Measurements from ENCODE around the gene CTSD.

Gene CTSD

DNA sequence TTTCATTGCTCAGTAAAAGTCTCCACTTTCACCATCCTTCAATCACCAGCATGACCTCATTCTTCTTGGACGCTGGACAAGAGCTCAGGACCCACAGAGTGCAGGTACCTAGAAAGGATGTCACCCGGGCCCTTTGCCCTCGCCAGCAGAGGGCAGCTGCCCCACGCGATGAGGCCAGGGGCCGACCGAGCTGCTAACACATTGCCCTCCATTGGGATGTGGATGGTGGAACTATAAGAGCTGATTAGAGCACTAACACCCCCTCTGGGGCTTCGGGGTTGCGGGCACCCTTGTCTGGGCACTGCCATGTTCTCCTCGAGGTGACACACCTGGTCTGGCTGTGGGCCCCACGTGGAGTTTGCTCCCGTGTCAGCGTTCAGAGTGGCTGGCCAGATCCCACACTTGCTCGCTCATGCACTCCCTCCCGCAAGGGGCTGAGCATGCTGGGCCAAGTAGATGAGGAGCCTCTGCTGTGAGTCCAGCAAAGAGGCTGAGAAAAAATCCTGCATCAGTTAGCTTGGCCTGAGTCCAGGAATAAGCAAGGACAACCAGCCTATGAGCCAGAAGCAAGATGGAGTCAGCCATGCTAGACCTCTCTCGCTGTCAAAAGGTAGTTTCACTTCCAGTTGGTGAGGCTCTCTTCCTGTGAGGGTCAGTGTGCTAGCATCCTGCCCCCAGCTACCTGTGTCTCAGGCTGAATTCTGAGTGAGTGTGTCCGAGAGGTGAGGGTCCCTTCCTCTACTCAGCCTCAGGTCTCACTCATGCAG lies 56.9 kb downstream of the CTSD start:
- no peak overlapping the region for H3K4me3 ChIP-seq (ENCODE audit: low read length)
- H3K27me3 ChIP-seq (ENCODE audit: control insufficient read depth, insufficient read depth, low read length) = peaks cover 7% of the 10 kb centered on the region
- no peak overlapping the region for H3K9ac ChIP-seq (ENCODE audit: low read length)
- no peak overlapping the region for H3K27ac ChIP-seq (ENCODE audit: low read depth, low read length)
- no peaks in the 10 kb centered on the region for H3K36me3 ChIP-seq (ENCODE audit: control insufficient read depth, insufficient read depth, low read length)
- no peaks in the 10 kb centered on the region for H3K4me1 ChIP-seq (ENCODE audit: control insufficient read depth, insufficient read depth, low read length)

DNA sequence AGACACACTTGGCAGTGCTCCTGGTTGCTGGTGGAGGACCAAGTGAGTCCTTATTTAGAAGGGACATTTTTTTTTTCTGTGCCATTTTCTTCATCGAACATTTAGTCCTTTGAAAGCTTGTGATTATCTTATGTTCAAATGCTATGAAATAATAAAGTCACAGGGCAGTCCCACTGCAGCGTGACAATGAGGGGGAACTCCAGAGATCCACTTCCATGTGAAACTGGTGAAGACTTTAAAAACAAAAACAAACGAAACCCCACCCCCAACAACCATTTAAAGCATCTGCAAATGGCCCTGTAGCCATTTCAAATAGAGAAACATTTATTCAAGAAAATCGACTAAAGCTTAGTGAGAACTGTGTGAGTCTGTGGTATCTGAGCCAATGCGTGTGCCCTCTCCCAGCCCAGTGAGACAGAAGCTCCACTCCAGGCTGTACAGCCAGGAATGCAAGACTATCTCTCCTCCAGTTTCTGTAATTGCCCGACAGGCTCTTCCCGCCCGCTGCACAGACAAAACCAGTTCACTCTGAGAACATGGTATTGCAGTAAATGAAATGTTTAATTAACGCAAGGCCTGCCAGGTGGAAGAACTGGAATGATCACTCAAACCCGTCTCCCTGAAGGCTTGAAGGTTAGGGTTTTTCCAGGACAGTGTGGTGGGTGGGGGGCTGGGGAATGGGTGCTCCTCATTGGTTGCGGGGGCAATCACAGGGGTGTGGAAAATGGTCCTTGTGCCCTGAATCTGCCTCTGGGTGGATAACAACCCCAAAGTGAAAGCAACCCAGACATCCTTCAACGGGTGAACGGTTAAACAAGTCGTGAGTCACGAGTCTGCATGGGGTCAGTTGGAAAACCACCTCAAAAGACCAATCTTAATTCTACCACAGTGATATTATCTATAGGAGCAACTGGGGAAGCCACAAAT lies 58.3 kb downstream of the CTSD start:
- Histone ChIP-seq H3K4me1 (ENCODE audit: control insufficient read depth, insufficient read depth, low read length) (no peaks in the 10 kb centered on the region), H3K27ac (ENCODE audit: low read depth, low read length) (no peak overlapping the region), H3K36me3 (ENCODE audit: control insufficient read depth, insufficient read depth, low read length) (no peaks in the 10 kb centered on the region), H3K27me3 (ENCODE audit: control insufficient read depth, insufficient read depth, low read length) (peaks cover 7% of the 10 kb centered on the region), H3K9ac (ENCODE audit: low read length) (no peak overlapping the region), H3K4me3 (ENCODE audit: low read length) (no peak overlapping the region)

DNA sequence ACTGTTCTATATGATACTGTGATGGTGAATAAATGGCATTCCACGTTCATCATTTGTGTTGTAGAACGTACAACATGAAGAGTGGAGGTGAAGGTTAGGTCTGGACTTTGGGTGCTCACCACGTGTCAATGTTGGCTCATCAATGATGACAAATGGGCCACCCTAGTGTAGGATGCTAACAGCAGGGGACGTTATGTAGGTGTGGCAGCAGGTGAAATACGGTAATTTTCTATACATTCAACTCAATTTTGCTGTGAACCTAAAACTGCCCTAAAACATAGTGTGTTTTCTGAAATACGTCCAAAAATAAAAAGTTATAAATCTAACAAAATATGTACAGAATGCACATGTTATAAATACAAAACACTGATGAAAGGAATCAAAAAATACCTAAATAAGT lies 60.6 kb downstream of the CTSD start:
- H3K27me3 ChIP-seq (ENCODE audit: control insufficient read depth, insufficient read depth, low read length) = peaks cover 7% of the 10 kb centered on the region
- no peaks in the 10 kb centered on the region for H3K4me1 ChIP-seq (ENCODE audit: control insufficient read depth, insufficient read depth, low read length)
- H3K27ac ChIP-seq (ENCODE audit: low read depth, low read length) = no peak overlapping the region
- no peak overlapping the region for H3K4me3 ChIP-seq (ENCODE audit: low read length)
- no peak overlapping the region for H3K9ac ChIP-seq (ENCODE audit: low read length)
- H3K36me3 ChIP-seq (ENCODE audit: control insufficient read depth, insufficient read depth, low read length) = no peaks in the 10 kb centered on the region

All from rectal smooth muscle tissue (tissue), 1 donor.